GM23338 (cell line): Measurements from ENCODE around the gene RNF151. TPM values are rescaled to one million over a fixed set of nuclear protein-coding genes. Genes with fewer than 3 reads are reported as not detected.

Source experiments
- ATAC-seq: fragments of 200-7000 bp; cut with Tn5 transposase; 3 replicates; pipeline ENCODE4 v1.9.1; 2020
- DNase-seq: peaks from one replicate; pipeline ENCODE4 v3.0.0-alpha.2; 2015; ENCODE audit warnings: low spot score
- H2AFZ ChIP-seq: fragments of 200-600 bp; sonication (generic); 2 replicates; pipeline ENCODE4 v1.8.0; 2016; ENCODE audit warnings: antibody characterized with exemption, mild to moderate bottlenecking, moderate library complexity
- H3F3A ChIP-seq: fragments of 200-600 bp; sonication (generic); replicated peaks from 2 replicates; pipeline ENCODE4 v1.8.0; 2017; ENCODE audit warnings: antibody characterized with exemption, mixed run types, low read depth
- H3K27ac ChIP-seq: fragments of 200-600 bp; sonication (generic); 2 replicates; pipeline ENCODE4 v1.6.1; 2016; ENCODE audit warnings: low read depth
- H3K27me3 ChIP-seq: fragments of 200-600 bp; sonication (generic); 2 replicates; pipeline ENCODE4 v1.8.0; 2016; ENCODE audit warnings: mild to moderate bottlenecking, mixed run types, moderate library complexity; ENCODE audit not compliant: insufficient read depth
- H3K36me3 ChIP-seq: fragments of 200-600 bp; sonication (generic); 2 replicates; pipeline ENCODE4 v1.8.0; 2016; ENCODE audit warnings: mild to moderate bottlenecking; ENCODE audit not compliant: insufficient read depth
- H3K4me1 ChIP-seq: fragments of 200-600 bp; sonication (generic); 2 replicates; pipeline ENCODE4 v1.8.0; 2016; ENCODE audit warnings: mild to moderate bottlenecking, moderate library complexity; ENCODE audit not compliant: insufficient read depth
- H3K4me2 ChIP-seq: fragments of 200-600 bp; sonication (generic); 2 replicates; pipeline ENCODE4 v1.7.1; 2017; ENCODE audit warnings: mixed run types
- H3K4me3 ChIP-seq: fragments of 200-600 bp; sonication (generic); 2 replicates; pipeline ENCODE4 v1.6.1; 2016; ENCODE audit warnings: mixed run types
- H3K79me2 ChIP-seq: fragments of 200-600 bp; sonication (generic); replicated peaks from 2 replicates; pipeline ENCODE4 v1.8.0; 2017; ENCODE audit warnings: mild to moderate bottlenecking; ENCODE audit not compliant: insufficient read depth
- H3K9me2 ChIP-seq: fragments of 200-600 bp; sonication (generic); 2 replicates; pipeline ENCODE4 v1.8.0; 2017; ENCODE audit not compliant: insufficient read depth
- H4K20me1 ChIP-seq: fragments of 200-600 bp; sonication (generic); replicated peaks from 2 replicates; pipeline ENCODE4 v1.8.0; 2017; ENCODE audit warnings: mild to moderate bottlenecking; ENCODE audit not compliant: insufficient read depth
- H3K27ac Mint-ChIP-seq: 2 replicates; pipeline ENCODE4 v1.8.0; 2020; ENCODE audit warnings: inconsistent platforms, mild to moderate bottlenecking, moderate library complexity, mixed read lengths
- H3K27me3 Mint-ChIP-seq: 3 replicates; pipeline ENCODE4 v1.8.0; 2022; ENCODE audit warnings: low read depth, mild to moderate bottlenecking, moderate library complexity, mixed read lengths, inconsistent platforms; ENCODE audit not compliant: insufficient read depth, poor library complexity
- H3K36me3 Mint-ChIP-seq: 3 replicates; pipeline ENCODE4 v1.8.0; 2021; ENCODE audit warnings: low read depth, mild to moderate bottlenecking, inconsistent platforms, moderate library complexity, mixed read lengths
- H3K4me1 Mint-ChIP-seq: 3 replicates; pipeline ENCODE4 v1.8.0; 2020; ENCODE audit warnings: mild to moderate bottlenecking, inconsistent platforms, mixed read lengths
- H3K4me3 Mint-ChIP-seq: 3 replicates; pipeline ENCODE4 v1.8.0; 2021; ENCODE audit warnings: moderate library complexity, mild to moderate bottlenecking, inconsistent platforms, mixed read lengths
- H3K9me3 Mint-ChIP-seq: 3 replicates; pipeline ENCODE4 v1.8.0; 2020; ENCODE audit warnings: moderate library complexity, mild to moderate bottlenecking, inconsistent platforms, mixed read lengths
- ETS1 ChIP-seq: IDR thresholded peaks from 2 replicates; pipeline ENCODE4 v1.6.1; 2016; ENCODE audit warnings: antibody characterized with exemption
- EZH2phosphoT487 ChIP-seq: fragments of 200-600 bp; sonication (generic); IDR thresholded peaks from one replicate; pipeline ENCODE4 v1.8.1; 2018; ENCODE audit warnings: antibody characterized with exemption; ENCODE audit not compliant: unreplicated experiment
- POLR2AphosphoS5 ChIP-seq: IDR thresholded peaks from 2 replicates; pipeline ENCODE4 v1.6.1; 2016; ENCODE audit warnings: antibody characterized with exemption, low read depth
- REST ChIP-seq: IDR thresholded peaks from one replicate; pipeline ENCODE4 v1.6.1; 2018; ENCODE audit warnings: antibody characterized with exemption; ENCODE audit not compliant: unreplicated experiment
- STAT1 ChIP-seq: IDR thresholded peaks from one replicate; pipeline ENCODE4 v1.6.1; 2016; ENCODE audit warnings: antibody characterized with exemption; ENCODE audit not compliant: unreplicated experiment
- ZNF114 ChIP-seq: fragments of 250-450 bp; sonication (Bioruptor Pico); IDR thresholded peaks from 2 replicates; pipeline ENCODE4 v1.5.0; 2020; ENCODE audit warnings: mild to moderate bottlenecking, moderate library complexity
- polyA plus RNA-seq: library from polyadenylated mRNA; unstranded; fragments of >200 nt; fragmentation: Nextera tagmentation; extraction: Ambion mirVana; gene quantifications from 2 replicates; pipeline ENCODE4 v1.2.1, GENCODE V29; 2016
- total RNA-seq: library from RNA; depleted of rRNA; stranded (reverse); fragments of >200 nt; shearing (Covaris generic); gene quantifications from 2 replicates; pipeline ENCODE4 v1.2.3, GENCODE V29; 2014
- TF ChIP-seq, protein P1 (sequence below), 2 experiments: fragments of 200-600 bp in 1 of 2; sonication (generic) in 1 of 2; conservative IDR thresholded peaks; 2 replicates each; pipeline versions ENCODE4 v1.5.1 to v1.6.1; 2016 to 2017; ENCODE audit warnings: antibody characterized with exemption in 2 of 2, low read depth in 2 of 2, mild to moderate bottlenecking in 2 of 2, moderate library complexity in 1 of 2

RNF151 gene
- total and polyA plus RNA-seq, 2 experiments from 2014 or later = not detected

- Mint-ChIP-seq H3K27ac (no peak within 1 kb of the TSS), H3K27me3 (peaks cover 14% of the 10 kb centered on the region), H3K4me3 (peak within 1 kb of the TSS; percentile 85), H3K4me1 (peaks cover 20% of the 10 kb centered on the region), H3K9me3 (no peaks in the 10 kb centered on the region), H3K36me3 (peaks cover 13% of the 10 kb centered on the region)
- no peaks in the 10 kb centered on the region for H3K27me3 ChIP-seq
- H4K20me1 ChIP-seq = no peaks in the 10 kb centered on the region; the same call in 1 of the 2 replicates
- 0 out of 2 replicates have a peak, but pooled peaks cover 10% of the 10 kb centered on the region for H3F3A ChIP-seq
- TF ChIP-seq REST = peak; percentile 24
- TF ChIP-seq ZNF114 (CRISPR knock-in tag) = no peak
- TF ChIP-seq POLR2AphosphoS5 = peak; percentile 94
- TF ChIP-seq, protein P1, sequence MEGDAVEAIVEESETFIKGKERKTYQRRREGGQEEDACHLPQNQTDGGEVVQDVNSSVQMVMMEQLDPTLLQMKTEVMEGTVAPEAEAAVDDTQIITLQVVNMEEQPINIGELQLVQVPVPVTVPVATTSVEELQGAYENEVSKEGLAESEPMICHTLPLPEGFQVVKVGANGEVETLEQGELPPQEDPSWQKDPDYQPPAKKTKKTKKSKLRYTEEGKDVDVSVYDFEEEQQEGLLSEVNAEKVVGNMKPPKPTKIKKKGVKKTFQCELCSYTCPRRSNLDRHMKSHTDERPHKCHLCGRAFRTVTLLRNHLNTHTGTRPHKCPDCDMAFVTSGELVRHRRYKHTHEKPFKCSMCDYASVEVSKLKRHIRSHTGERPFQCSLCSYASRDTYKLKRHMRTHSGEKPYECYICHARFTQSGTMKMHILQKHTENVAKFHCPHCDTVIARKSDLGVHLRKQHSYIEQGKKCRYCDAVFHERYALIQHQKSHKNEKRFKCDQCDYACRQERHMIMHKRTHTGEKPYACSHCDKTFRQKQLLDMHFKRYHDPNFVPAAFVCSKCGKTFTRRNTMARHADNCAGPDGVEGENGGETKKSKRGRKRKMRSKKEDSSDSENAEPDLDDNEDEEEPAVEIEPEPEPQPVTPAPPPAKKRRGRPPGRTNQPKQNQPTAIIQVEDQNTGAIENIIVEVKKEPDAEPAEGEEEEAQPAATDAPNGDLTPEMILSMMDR (conservative IDR thresholded peaks at IDR 0.05; ENCODE audit: low read depth in 2 of 2) = 0 out of 4 replicates have a peak, but pooled peaks of 1 of the 2 experiments have one; percentile 4
- no peak for TF ChIP-seq STAT1
- no peak for TF ChIP-seq EZH2phosphoT487
- no peak for TF ChIP-seq ETS1
- ATAC-seq = peak; percentile 79
- peak within 1 kb of the TSS; percentile 97 for H3K4me3 ChIP-seq
- peaks cover 15% of the 10 kb centered on the region; the same call in 1 of the 2 replicates for H3K4me1 ChIP-seq
- H3K36me3 ChIP-seq = no peaks in the 10 kb centered on the region
- no peaks in the 10 kb centered on the region for H3K9me2 ChIP-seq
- DNase-seq = peak; percentile 100
- peak within 1 kb of the TSS; percentile 98 for H2AFZ ChIP-seq
- H3K27ac ChIP-seq = no peak within 1 kb of the TSS
- H3K79me2 ChIP-seq = no peaks in the 10 kb centered on the region
- H3K4me2 ChIP-seq = peak within 1 kb of the TSS; percentile 93
Observed at GRCh38 chr16:1942810-1943726, 23.6 kb upstream of the RNF151 start, which contains the start of gene MSRB1. Gene MSRB1, minus strand, starts transcription at chr16:1943199. Its CDS starts 43 bp downstream, at chr16:1943156.
